ENCODE data around the gene GNAQ.

The GNAQ gene

GRCh38 chr9:78025186-78025585 is 6.4 kb downstream of the GNAQ start:
- Mint-ChIP-seq H3K27ac (no peak overlapping the region), H3K4me1 (ENCODE audit: low read depth) (peaks cover 77% of the 10 kb centered on the region), H3K9me3 (no peaks in the 10 kb centered on the region), H3K4me3 (no peak overlapping the region), H3K27me3 (no peaks in the 10 kb centered on the region), H3K36me3 (ENCODE audit: low read depth) (peaks cover 6% of the 10 kb centered on the region)
- no peak for DNase-seq

- DNase-seq, result no peak
- Mint-ChIP-seq H3K4me1 (ENCODE audit: low read depth) (peaks cover 66% of the 10 kb centered on the region), H3K36me3 (ENCODE audit: low read depth) (peaks cover 9% of the 10 kb centered on the region), H3K27ac (peak overlapping the region; percentile 32), H3K4me3 (peak overlapping the region; percentile 49), H3K9me3 (no peaks in the 10 kb centered on the region), H3K27me3 (no peaks in the 10 kb centered on the region)
Measured at GRCh38 chr9:78023003-78023741, 8.4 kb downstream of the GNAQ start.

GRCh38 chr9:78021697-78022096 is 9.9 kb downstream of the GNAQ start:
- Mint-ChIP-seq H3K27me3 (no peaks in the 10 kb centered on the region), H3K4me3 (no peak overlapping the region), H3K9me3 (no peaks in the 10 kb centered on the region), H3K36me3 (ENCODE audit: low read depth) (peaks cover 9% of the 10 kb centered on the region), H3K27ac (no peak overlapping the region), H3K4me1 (ENCODE audit: low read depth) (peaks cover 69% of the 10 kb centered on the region)
- DNase-seq, result no peak

- Mint-ChIP-seq H3K27ac (no peak overlapping the region), H3K27me3 (no peaks in the 10 kb centered on the region), H3K9me3 (no peaks in the 10 kb centered on the region), H3K4me3 (no peak overlapping the region), H3K4me1 (ENCODE audit: low read depth) (peaks cover 53% of the 10 kb centered on the region), H3K36me3 (ENCODE audit: low read depth) (peaks cover 12% of the 10 kb centered on the region)
- DNase-seq, result no peak
Measured at GRCh38 chr9:78017190-78017693, 14.4 kb downstream of the GNAQ start.

GRCh38 chr9:78015241-78015640 is 16.4 kb downstream of the GNAQ start:
- H3K27ac Mint-ChIP-seq, result no peak overlapping the region
- no peaks in the 10 kb centered on the region for H3K9me3 Mint-ChIP-seq
- no peak for DNase-seq
- H3K27me3 Mint-ChIP-seq, result no peaks in the 10 kb centered on the region
- no peak overlapping the region for H3K4me3 Mint-ChIP-seq
- H3K36me3 Mint-ChIP-seq (ENCODE audit: low read depth), result peaks cover 7% of the 10 kb centered on the region
- H3K4me1 Mint-ChIP-seq (ENCODE audit: low read depth), result peaks cover 54% of the 10 kb centered on the region

- Mint-ChIP-seq H3K9me3 (no peaks in the 10 kb centered on the region), H3K27ac (no peak overlapping the region), H3K4me3 (no peak overlapping the region), H3K4me1 (ENCODE audit: low read depth) (peaks cover 54% of the 10 kb centered on the region), H3K27me3 (no peaks in the 10 kb centered on the region), H3K36me3 (ENCODE audit: low read depth) (peaks cover 4% of the 10 kb centered on the region)
- no peak for DNase-seq
Measured at GRCh38 chr9:78014776-78015175, 16.8 kb downstream of the GNAQ start.

- no peak for DNase-seq
- peaks cover 61% of the 10 kb centered on the region for H3K4me1 Mint-ChIP-seq (ENCODE audit: low read depth)
- H3K4me3 Mint-ChIP-seq, result no peak overlapping the region
- no peak overlapping the region for H3K27ac Mint-ChIP-seq
- no peaks in the 10 kb centered on the region for H3K27me3 Mint-ChIP-seq
- H3K9me3 Mint-ChIP-seq, result no peaks in the 10 kb centered on the region
- H3K36me3 Mint-ChIP-seq (ENCODE audit: low read depth), result peaks cover 4% of the 10 kb centered on the region
Measured at GRCh38 chr9:78013934-78014333, 17.7 kb downstream of the GNAQ start.

- Mint-ChIP-seq H3K4me3 (peak overlapping the region; percentile 38), H3K4me1 (ENCODE audit: low read depth) (peaks cover 69% of the 10 kb centered on the region), H3K27me3 (no peaks in the 10 kb centered on the region), H3K9me3 (no peaks in the 10 kb centered on the region), H3K36me3 (ENCODE audit: low read depth) (peaks cover 5% of the 10 kb centered on the region), H3K27ac (peak overlapping the region; percentile 77)
- DNase-seq, result no peak
Measured at GRCh38 chr9:78011049-78011448, 20.6 kb downstream of the GNAQ start.

- H3K27ac Mint-ChIP-seq, result peak overlapping the region; percentile 77
- H3K4me3 Mint-ChIP-seq, result peak overlapping the region; percentile 38
- H3K9me3 Mint-ChIP-seq, result no peaks in the 10 kb centered on the region
- no peak for DNase-seq
- peaks cover 74% of the 10 kb centered on the region for H3K4me1 Mint-ChIP-seq (ENCODE audit: low read depth)
- peaks cover 5% of the 10 kb centered on the region for H3K36me3 Mint-ChIP-seq (ENCODE audit: low read depth)
- no peaks in the 10 kb centered on the region for H3K27me3 Mint-ChIP-seq
Measured at GRCh38 chr9:78010445-78010844, 21.2 kb downstream of the GNAQ start.

- peak overlapping the region; percentile 18 for H3K27ac Mint-ChIP-seq
- H3K9me3 Mint-ChIP-seq, result no peaks in the 10 kb centered on the region
- DNase-seq, result no peak
- no peaks in the 10 kb centered on the region for H3K27me3 Mint-ChIP-seq
- H3K36me3 Mint-ChIP-seq (ENCODE audit: low read depth), result peaks cover 8% of the 10 kb centered on the region
- H3K4me3 Mint-ChIP-seq, result no peak overlapping the region
- peaks cover 75% of the 10 kb centered on the region for H3K4me1 Mint-ChIP-seq (ENCODE audit: low read depth)
Measured at GRCh38 chr9:78009186-78009585, 22.4 kb downstream of the GNAQ start.

- Mint-ChIP-seq H3K27ac (no peak overlapping the region), H3K27me3 (no peaks in the 10 kb centered on the region), H3K4me3 (no peak overlapping the region), H3K4me1 (ENCODE audit: low read depth) (peaks cover 86% of the 10 kb centered on the region), H3K9me3 (no peaks in the 10 kb centered on the region), H3K36me3 (ENCODE audit: low read depth) (peaks cover 4% of the 10 kb centered on the region)
- no peak for DNase-seq
Measured at GRCh38 chr9:78006734-78007133, 24.9 kb downstream of the GNAQ start.

- peaks cover 4% of the 10 kb centered on the region for H3K36me3 Mint-ChIP-seq (ENCODE audit: low read depth)
- H3K27ac Mint-ChIP-seq, result no peak overlapping the region
- H3K4me1 Mint-ChIP-seq (ENCODE audit: low read depth), result peaks cover 82% of the 10 kb centered on the region
- H3K4me3 Mint-ChIP-seq, result no peak overlapping the region
- no peaks in the 10 kb centered on the region for H3K9me3 Mint-ChIP-seq
- no peak for DNase-seq
- H3K27me3 Mint-ChIP-seq, result no peaks in the 10 kb centered on the region
Measured at GRCh38 chr9:78005231-78006002, 26.2 kb downstream of the GNAQ start.

GRCh38 chr9:78004478-78005229 is 27.0 kb downstream of the GNAQ start:
- Mint-ChIP-seq H3K27ac (no peak overlapping the region), H3K27me3 (no peaks in the 10 kb centered on the region), H3K9me3 (no peaks in the 10 kb centered on the region)

GRCh38 chr9:78003730-78004129 is 27.9 kb downstream of the GNAQ start:
- H3K4me3 Mint-ChIP-seq, result no peak overlapping the region
- peaks cover 77% of the 10 kb centered on the region for H3K4me1 Mint-ChIP-seq (ENCODE audit: low read depth)
- H3K27me3 Mint-ChIP-seq, result no peaks in the 10 kb centered on the region
- peaks cover 4% of the 10 kb centered on the region for H3K36me3 Mint-ChIP-seq (ENCODE audit: low read depth)
- H3K9me3 Mint-ChIP-seq, result no peaks in the 10 kb centered on the region
- no peak overlapping the region for H3K27ac Mint-ChIP-seq
- DNase-seq, result no peak

More at GRCh38 chr9:78004478-78005229, 27.0 kb downstream of the GNAQ start:
- DNase-seq, result no peak
- Mint-ChIP-seq H3K4me3 (no peak overlapping the region), H3K4me1 (ENCODE audit: low read depth) (peaks cover 80% of the 10 kb centered on the region), H3K36me3 (ENCODE audit: low read depth) (peaks cover 4% of the 10 kb centered on the region)

Data from activated T-cell treated with anti-CD3 and anti-CD28 coated beads, Interleukin-2, amount 50 U/mL, for 24 hours (primary cell).